Urinary bladder (tissue), 4 donors: ENCODE results near the gene LSM3. TPM values are rescaled to one million over a fixed set of nuclear protein-coding genes. Genes with fewer than 3 reads are reported as not detected.
A peak's percentile ranks its signal among the peaks of the same experiment; 100 is the strongest.

ENCODE experiments used
- DNase-seq: peaks from one replicate; pipeline ENCODE4 v3.0.0-alpha.2; 2015; ENCODE audit errors: extremely low spot score
- H3K27ac ChIP-seq: one replicate; pipeline ENCODE4 v1.5.1; 2013; ENCODE audit warnings: low read depth, mild to moderate bottlenecking, moderate library complexity
- H3K36me3 ChIP-seq: one replicate; pipeline ENCODE4 v1.6.1; 2013; ENCODE audit warnings: mild to moderate bottlenecking, moderate library complexity; ENCODE audit not compliant: insufficient read depth
- H3K4me1 ChIP-seq: one replicate; pipeline ENCODE4 v1.6.1; 2013; ENCODE audit warnings: mild to moderate bottlenecking, moderate library complexity; ENCODE audit not compliant: insufficient read depth
- H3K4me3 ChIP-seq: one replicate; pipeline ENCODE4 v1.5.1; 2013; ENCODE audit warnings: low read depth, low read length
- WGBS: extraction: QIAGEN DNeasy Blood & Tissue Kit; methylation state at CpG from one replicate; pipeline ENCODE4 v1.1.7; 2013; 5-methylcytosine and 5-hydroxymethylcytosine counted together
- polyA plus RNA-seq: library from polyadenylated mRNA; stranded (reverse); fragments of 200-250 nt; gene quantifications from one replicate; pipeline ENCODE4 v1.2.3, GENCODE V29; 2013
- total RNA-seq: library from RNA; depleted of rRNA; stranded (reverse); fragments of >200 nt; gene quantifications from one replicate; pipeline ENCODE4 v1.2.3, GENCODE V29; 2014
- donor health status: healthy with polysubstance abuse.
- donor health status: healthy.

The LSM3 gene
- total and polyA plus RNA-seq, 2 donors = 12.2 to 13.0 TPM

DNA sequence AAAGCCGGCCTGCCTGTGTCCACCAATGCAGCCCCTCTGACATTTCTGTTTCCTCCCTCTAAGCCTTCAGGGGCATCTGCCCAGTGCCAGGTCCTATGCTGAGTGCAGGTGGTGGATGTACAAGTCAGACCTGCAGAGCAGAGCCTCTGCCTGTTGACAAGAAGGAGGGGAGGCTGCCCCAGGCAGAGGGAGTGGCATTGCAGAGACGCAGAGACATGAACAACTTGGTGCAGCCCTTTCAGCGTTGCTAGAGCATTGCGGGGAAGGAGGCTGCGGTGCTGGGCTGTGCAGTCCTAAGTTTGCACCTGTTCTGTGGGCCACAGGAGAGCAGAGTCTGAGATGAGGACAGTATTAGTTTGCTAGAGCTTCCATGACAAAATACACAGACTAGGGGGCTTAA lies 65.2 kb downstream of the LSM3 start:
- Histone ChIP-seq H3K27ac (no peak overlapping the region), H3K4me3 (no peak overlapping the region), H3K4me1 (no peaks in the 10 kb centered on the region), H3K36me3 (no peaks in the 10 kb centered on the region)
- DNase-seq = no peak
- 86% methylated on average over 5 of the region's 5 CpGs for WGBS

DNA sequence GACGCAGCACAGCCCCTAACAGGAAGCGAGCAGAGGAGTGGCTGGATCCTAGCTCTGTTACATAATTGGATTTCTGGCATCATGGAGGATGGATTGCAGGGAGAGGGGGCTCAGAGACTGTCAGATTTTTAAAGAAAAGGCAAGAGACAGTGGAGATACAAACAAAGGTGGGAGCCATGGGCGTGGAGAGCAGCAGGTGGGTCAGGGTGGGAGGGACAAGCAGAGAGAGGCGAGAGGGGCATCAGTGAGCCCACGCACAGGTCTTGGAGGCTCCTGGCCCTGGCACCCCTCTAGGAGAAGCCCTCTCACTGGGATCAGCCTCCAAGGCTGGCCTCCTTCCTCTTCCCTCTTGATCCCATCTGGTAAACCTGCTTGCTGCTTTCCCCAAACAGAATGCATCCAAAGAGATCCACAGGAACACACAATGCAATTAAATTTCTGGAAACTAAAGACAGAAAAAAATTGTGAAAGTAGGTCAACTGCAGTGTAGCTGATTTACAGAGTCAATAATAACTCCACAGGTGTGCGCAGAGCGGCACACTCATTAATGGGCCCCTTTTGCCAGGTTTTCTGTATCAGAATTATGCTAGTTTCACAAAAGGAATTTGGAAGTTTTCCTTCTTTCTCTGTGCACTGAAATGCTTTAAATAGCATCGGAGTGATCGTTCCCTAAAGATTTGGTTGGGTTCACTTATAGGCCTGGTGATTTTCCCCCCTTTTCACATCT lies 66.1 kb downstream of the LSM3 start:
- Histone ChIP-seq H3K36me3 (no peaks in the 10 kb centered on the region), H3K27ac (no peak overlapping the region), H3K4me1 (no peaks in the 10 kb centered on the region), H3K4me3 (no peak overlapping the region)
- WGBS = 79% methylated on average over 9 of the region's 9 CpGs
- DNase-seq = no peak

DNA sequence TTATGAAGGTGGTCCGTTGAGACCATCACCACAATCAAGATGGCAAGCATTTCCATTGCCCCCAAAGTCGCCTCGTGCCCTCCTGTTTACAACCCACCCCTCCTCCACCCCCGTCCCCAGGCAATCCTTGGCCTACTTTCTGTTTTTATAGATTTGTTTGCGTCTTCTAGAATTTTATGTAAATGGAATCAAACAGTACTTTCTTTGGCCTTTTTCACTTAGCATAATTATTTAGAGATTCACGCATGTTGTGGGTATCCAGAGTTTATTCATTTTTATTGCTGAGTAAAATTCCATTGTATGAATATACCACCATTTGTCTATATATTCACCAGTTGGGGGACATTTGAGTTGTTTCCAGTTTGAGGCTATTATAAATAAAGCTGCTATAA lies 66.6 kb downstream of the LSM3 start:
- 80% methylated on average over 6 of the region's 6 CpGs for WGBS
- no peak overlapping the region for H3K4me3 ChIP-seq
- no peak overlapping the region for H3K27ac ChIP-seq
- H3K4me1 ChIP-seq = no peaks in the 10 kb centered on the region
- no peaks in the 10 kb centered on the region for H3K36me3 ChIP-seq
- no peak for DNase-seq

DNA sequence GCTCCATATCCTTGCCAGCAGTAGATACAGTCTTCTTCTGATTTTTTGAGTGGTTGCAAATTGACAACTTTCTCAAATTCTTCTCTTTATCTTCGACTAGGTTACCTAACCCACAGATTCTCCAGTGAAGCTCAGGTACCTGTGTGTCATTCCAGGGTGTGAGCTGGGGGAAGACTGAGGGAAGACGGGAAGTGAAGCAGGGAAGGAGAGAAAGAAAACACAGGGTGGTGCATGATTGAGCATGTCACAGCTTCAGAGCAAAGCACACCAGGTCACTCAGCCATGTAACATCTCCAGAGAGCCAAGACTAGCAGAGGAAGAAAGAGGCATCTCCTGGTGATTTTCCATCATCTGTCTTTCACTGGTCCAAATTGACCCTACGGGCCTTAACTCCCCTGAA lies 67.2 kb downstream of the LSM3 start:
- DNase-seq = no peak
- Histone ChIP-seq H3K4me1 (no peaks in the 10 kb centered on the region), H3K36me3 (no peaks in the 10 kb centered on the region), H3K4me3 (no peak overlapping the region), H3K27ac (no peak overlapping the region)
- WGBS = 92% methylated on average over 3 of the region's 3 CpGs

- no peak for DNase-seq
- Histone ChIP-seq H3K4me1 (no peaks in the 10 kb centered on the region), H3K4me3 (no peak overlapping the region), H3K27ac (no peak overlapping the region), H3K36me3 (no peaks in the 10 kb centered on the region)
- 57% methylated on average over 5 of the region's 5 CpGs for WGBS
Observed at GRCh38 chr3:14246414-14246813, 67.8 kb downstream of the LSM3 start.

DNA sequence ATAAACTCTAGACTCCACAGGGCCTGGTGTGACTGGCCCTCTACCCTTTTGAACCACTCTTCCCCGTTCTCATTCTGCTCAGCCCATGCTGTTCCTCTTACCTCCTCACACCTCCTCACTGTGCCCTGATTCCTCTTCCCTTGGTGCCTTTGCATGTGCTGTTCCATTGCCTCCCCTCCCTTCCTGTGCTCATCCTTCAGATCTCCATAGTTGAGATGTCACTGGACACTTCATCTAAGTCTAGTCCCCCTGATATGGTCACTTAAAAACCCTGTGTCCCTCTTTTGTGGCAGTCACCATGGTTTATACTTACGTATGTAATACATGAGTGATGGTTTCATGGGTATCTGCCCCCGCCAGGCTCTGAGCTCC lies 69.8 kb downstream of the LSM3 start:
- no peak overlapping the region for H3K4me3 ChIP-seq
- no peaks in the 10 kb centered on the region for H3K4me1 ChIP-seq
- no peak for DNase-seq
- 92% methylated on average over 3 of the region's 3 CpGs for WGBS
- no peaks in the 10 kb centered on the region for H3K36me3 ChIP-seq
- H3K27ac ChIP-seq = peak overlapping the region; percentile 7

DNA sequence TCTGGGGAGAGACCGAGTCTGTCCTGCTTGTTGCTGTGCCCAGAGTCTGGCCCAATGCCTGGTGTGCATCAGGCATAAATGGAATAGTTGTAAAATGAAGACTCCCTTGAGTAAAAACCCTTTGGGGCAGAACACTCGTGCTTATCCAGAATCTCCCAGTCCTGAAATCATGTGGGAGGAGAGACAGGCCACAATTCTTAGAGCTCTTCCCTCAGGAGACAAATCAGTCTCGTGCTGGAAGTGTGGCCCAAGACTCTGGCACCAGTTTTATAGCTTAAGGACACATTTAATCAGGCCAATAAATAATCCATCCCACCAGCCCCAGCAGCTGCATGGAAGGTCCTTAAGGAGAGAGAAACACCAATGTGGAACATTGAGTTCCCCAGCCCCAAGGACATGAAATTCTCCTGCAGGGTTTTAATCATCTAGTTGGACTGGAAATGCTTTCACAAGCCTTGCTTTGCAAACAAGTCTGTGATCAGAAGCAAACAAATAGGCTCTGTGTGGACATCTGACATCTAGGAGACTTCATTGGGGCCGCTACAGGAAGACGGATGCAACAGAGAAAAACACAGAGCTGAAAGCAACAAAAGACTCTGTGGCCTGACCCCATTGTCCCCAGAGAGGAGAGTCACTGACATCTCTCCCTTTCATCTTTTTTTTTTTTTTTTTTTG lies 70.4 kb downstream of the LSM3 start:
- DNase-seq = no peak
- 59% methylated on average over 5 of the region's 5 CpGs for WGBS
- peak overlapping the region; percentile 7 for H3K27ac ChIP-seq

More for the DNA sequence above, 70.4 kb downstream of the LSM3 start:
- Histone ChIP-seq H3K4me1 (no peaks in the 10 kb centered on the region), H3K36me3 (no peaks in the 10 kb centered on the region), H3K4me3 (no peak overlapping the region)

Other genes starting within 250 kb of the LSM3 start
- 7.7 TPM for gene CHCHD4, start 53.9 kb upstream of the LSM3 start, total RNA-seq
- 18.2 TPM for gene CHCHD4, start 53.9 kb upstream of the LSM3 start, polyA plus RNA-seq
- 84.1 TPM for gene TMEM43, start 53.8 kb upstream of the LSM3 start, total RNA-seq
- gene TMEM43, start 53.8 kb upstream of the LSM3 start, polyA plus RNA-seq = 106 TPM
- gene XPC, start 216 bp upstream of the LSM3 start, total RNA-seq = 25.8 TPM
- 27.3 TPM for gene XPC, start 216 bp upstream of the LSM3 start, polyA plus RNA-seq
- 9.2 TPM for gene SLC6A6, start 223.8 kb downstream of the LSM3 start, total RNA-seq
- 8.0 TPM for gene SLC6A6, start 223.8 kb downstream of the LSM3 start, polyA plus RNA-seq